ENCODE data around the gene CEP350. TPM values are rescaled to one million over a fixed set of nuclear protein-coding genes. Genes with fewer than 3 reads are reported as not detected.

The CEP350 gene
- total RNA-seq, 1 experiment from 2014 or later: 41.1 TPM

DNA sequence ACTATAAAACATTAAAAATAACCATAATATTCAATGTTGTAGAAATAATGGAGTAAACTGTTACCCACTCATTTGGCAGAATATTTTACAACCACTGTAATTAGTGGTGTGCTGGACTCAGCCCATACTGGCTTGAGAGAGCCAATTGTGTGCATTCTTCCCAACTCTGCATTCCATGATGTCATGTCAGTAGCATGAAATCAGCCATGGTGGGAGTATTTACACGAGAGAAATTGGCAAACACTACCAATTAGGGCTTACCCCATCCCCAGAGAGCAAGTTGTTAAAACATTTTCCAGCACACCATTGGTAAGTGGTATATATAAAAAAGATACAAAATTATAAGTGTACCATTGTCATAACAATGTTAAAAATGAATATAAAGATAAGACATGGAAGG lies 180.9 kb downstream of the CEP350 start:
- in situ Hi-C loops (cut with HindIII; ENCODE audit: low pct_unique_long_range_greater_than_20kb, low sequenced_read_pairs) (no loop called here), intact Hi-C loops (cut with micrococcal nuclease; ENCODE audit: unreplicated experiment) (no loop called here)
- ATAC-seq (no peak), DNase-seq (ENCODE audit: low read depth, low spot score) (no peak)
- Histone ChIP-seq H3K4me1 (ENCODE audit: control insufficient read depth, insufficient read depth, low read length) (no peaks in the 10 kb centered on the region), H3K27ac (ENCODE audit: low read length) (no peak overlapping the region), H3K27me3 (ENCODE audit: control insufficient read depth, insufficient read depth, low read length) (no peaks in the 10 kb centered on the region), H3K9me3 (ENCODE audit: control insufficient read depth, insufficient read depth, low read depth, low read length) (peaks cover 5% of the 10 kb centered on the region; the same call in 1 of the 2 replicates), H3K36me3 (ENCODE audit: control insufficient read depth, insufficient read depth, low read length) (no peaks in the 10 kb centered on the region), H3K4me3 (ENCODE audit: low read depth in 2 of 2, low read length in 2 of 2) (no peak overlapping the region)
- CTCF ChIA-PET: interaction anchor here (0.7 kb wide), 1 partner anchor 104 kb away, joined by 4 read pairs; no protein-coding TSS in a partner anchor
- POLR2A ChIA-PET: no interaction called here
- TF ChIP-seq, protein P1, sequence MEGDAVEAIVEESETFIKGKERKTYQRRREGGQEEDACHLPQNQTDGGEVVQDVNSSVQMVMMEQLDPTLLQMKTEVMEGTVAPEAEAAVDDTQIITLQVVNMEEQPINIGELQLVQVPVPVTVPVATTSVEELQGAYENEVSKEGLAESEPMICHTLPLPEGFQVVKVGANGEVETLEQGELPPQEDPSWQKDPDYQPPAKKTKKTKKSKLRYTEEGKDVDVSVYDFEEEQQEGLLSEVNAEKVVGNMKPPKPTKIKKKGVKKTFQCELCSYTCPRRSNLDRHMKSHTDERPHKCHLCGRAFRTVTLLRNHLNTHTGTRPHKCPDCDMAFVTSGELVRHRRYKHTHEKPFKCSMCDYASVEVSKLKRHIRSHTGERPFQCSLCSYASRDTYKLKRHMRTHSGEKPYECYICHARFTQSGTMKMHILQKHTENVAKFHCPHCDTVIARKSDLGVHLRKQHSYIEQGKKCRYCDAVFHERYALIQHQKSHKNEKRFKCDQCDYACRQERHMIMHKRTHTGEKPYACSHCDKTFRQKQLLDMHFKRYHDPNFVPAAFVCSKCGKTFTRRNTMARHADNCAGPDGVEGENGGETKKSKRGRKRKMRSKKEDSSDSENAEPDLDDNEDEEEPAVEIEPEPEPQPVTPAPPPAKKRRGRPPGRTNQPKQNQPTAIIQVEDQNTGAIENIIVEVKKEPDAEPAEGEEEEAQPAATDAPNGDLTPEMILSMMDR (IDR thresholded peaks at IDR 0.05): no peak
- TF ChIP-seq, protein P2, sequence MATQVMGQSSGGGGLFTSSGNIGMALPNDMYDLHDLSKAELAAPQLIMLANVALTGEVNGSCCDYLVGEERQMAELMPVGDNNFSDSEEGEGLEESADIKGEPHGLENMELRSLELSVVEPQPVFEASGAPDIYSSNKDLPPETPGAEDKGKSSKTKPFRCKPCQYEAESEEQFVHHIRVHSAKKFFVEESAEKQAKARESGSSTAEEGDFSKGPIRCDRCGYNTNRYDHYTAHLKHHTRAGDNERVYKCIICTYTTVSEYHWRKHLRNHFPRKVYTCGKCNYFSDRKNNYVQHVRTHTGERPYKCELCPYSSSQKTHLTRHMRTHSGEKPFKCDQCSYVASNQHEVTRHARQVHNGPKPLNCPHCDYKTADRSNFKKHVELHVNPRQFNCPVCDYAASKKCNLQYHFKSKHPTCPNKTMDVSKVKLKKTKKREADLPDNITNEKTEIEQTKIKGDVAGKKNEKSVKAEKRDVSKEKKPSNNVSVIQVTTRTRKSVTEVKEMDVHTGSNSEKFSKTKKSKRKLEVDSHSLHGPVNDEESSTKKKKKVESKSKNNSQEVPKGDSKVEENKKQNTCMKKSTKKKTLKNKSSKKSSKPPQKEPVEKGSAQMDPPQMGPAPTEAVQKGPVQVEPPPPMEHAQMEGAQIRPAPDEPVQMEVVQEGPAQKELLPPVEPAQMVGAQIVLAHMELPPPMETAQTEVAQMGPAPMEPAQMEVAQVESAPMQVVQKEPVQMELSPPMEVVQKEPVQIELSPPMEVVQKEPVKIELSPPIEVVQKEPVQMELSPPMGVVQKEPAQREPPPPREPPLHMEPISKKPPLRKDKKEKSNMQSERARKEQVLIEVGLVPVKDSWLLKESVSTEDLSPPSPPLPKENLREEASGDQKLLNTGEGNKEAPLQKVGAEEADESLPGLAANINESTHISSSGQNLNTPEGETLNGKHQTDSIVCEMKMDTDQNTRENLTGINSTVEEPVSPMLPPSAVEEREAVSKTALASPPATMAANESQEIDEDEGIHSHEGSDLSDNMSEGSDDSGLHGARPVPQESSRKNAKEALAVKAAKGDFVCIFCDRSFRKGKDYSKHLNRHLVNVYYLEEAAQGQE (IDR thresholded peaks at IDR 0.05; ENCODE audit: insufficient read depth in 1 of 2, low read depth in 2 of 2, low read length in 1 of 2): no peak
- TF ChIP-seq TCF7L2 (IDR thresholded peaks at IDR 0.05; ENCODE audit: low read depth, low read length) (no peak), POLR2AphosphoS5 (IDR thresholded peaks at IDR 0.05; ENCODE audit: low read depth, low read length) (no peak), SIN3A (IDR thresholded peaks at IDR 0.05; ENCODE audit: borderline replicate concordance, insufficient read depth, low read depth, low read length) (no peak)
- no TSS peak for BruUV-seq (replicated peaks)

DNA sequence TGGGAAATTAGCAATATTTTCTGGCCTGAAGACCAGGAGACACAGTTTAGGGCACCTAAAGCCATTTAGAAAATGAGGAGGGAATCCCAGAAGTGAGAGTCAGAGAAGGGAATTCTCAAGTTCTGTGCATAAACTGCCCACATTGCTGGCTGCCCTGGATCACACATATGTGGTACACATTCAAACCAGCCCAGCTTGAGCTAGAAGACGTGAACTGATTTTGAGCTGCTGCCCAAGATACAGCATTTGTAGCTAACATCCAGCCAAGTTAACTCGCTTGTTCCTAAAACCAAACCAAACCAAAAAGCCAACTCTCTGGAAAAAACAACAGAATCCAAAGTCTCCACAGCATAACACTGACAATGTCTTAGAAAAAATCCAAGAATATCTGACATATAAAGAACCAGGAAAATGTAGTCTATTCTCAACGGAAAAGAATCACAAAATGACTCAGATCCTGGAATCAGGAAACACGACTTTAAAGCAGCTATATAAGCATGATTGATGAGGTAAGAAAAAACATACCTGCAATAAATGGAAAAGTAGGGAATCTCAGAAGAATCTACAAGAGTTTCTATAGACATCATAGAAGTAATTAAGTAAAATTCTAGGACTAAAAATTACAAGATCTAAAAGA lies 181.8 kb downstream of the CEP350 start:
- CTCF ChIA-PET: no interaction called here
- no peak for TF ChIP-seq POLR2AphosphoS5 (IDR thresholded peaks at IDR 0.05; ENCODE audit: low read depth, low read length)
- TF ChIP-seq, protein P2 (IDR thresholded peaks at IDR 0.05; ENCODE audit: insufficient read depth in 1 of 2, low read depth in 2 of 2, low read length in 1 of 2): no peak
- no peak for TF ChIP-seq TCF7L2 (IDR thresholded peaks at IDR 0.05; ENCODE audit: low read depth, low read length)
- no peak for TF ChIP-seq SIN3A (IDR thresholded peaks at IDR 0.05; ENCODE audit: borderline replicate concordance, insufficient read depth, low read depth, low read length)
- TF ChIP-seq, protein P1 (IDR thresholded peaks at IDR 0.05): no peak
- Histone ChIP-seq H3K4me1 (ENCODE audit: control insufficient read depth, insufficient read depth, low read length) (no peaks in the 10 kb centered on the region), H3K27me3 (ENCODE audit: control insufficient read depth, insufficient read depth, low read length) (no peaks in the 10 kb centered on the region), H3K27ac (ENCODE audit: low read length) (no peak overlapping the region), H3K9me3 (ENCODE audit: control insufficient read depth, insufficient read depth, low read depth, low read length) (peaks cover 5% of the 10 kb centered on the region; the same call in 1 of the 2 replicates), H3K4me3 (ENCODE audit: low read depth in 2 of 2, low read length in 2 of 2) (no peak overlapping the region), H3K36me3 (ENCODE audit: control insufficient read depth, insufficient read depth, low read length) (no peaks in the 10 kb centered on the region)
- intact Hi-C loops (cut with micrococcal nuclease; ENCODE audit: unreplicated experiment): no loop called here
- POLR2A ChIA-PET: no interaction called here
- in situ Hi-C loops (cut with HindIII; ENCODE audit: low pct_unique_long_range_greater_than_20kb, low sequenced_read_pairs): no loop called here
- ATAC-seq (no peak), DNase-seq (ENCODE audit: low read depth, low spot score) (no peak)
- BruUV-seq (replicated peaks): no TSS peak
